NB4 (cell line): Measurements from ENCODE around the gene HAVCR2.

Experiments used
- CTCF ChIP-seq: IDR thresholded peaks from one replicate; pipeline ENCODE4 v1.5.1; 2012; ENCODE audit warnings: low read depth, low read length
- MYC ChIP-seq: IDR thresholded peaks from 2 replicates; pipeline ENCODE4 v1.6.1; 2011; ENCODE audit warnings: low read depth, low read length
- POLR2A ChIP-seq: IDR thresholded peaks from 2 replicates; pipeline ENCODE4 v1.6.1; 2011; ENCODE audit warnings: mild to moderate bottlenecking; ENCODE audit not compliant: insufficient read length; ENCODE audit errors: extremely low read depth

DNA sequence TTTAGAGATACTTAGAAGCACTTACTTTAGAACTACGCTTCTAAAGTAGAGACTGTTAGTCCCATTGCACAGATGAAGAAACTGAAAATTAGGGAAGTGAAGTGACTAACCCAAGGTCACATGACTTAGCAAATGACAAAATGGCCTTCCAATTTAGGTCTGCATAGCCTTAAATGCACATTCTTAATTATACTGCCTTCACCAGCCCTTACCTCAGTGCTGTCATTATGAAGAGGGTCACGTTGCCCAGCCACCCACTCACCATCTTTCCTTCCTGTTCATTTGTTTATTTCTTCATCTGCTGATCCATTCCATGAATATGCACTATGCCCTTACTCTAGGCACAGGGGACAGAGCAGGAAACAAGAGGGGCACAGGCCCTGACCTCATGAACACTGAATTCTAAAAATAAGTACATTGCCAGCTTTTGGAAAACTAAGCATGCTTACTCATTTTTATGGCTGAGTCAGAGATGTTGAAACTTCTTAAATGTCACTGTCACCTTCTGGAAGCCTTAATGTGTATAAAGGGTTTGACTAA, 8.6 kb downstream of the HAVCR2 start:
- TF ChIP-seq CTCF (no peak), MYC (peak; percentile 58; the same call in 1 of the 2 replicates), POLR2A (no peak)
